ENCODE measurements around the gene RALGAPA1. TPM values are rescaled to one million over a fixed set of nuclear protein-coding genes. Genes with fewer than 3 reads are reported as not detected.

Gene RALGAPA1
- total and polyA plus RNA-seq, 2 of the 13 experiments (the other 11 are each of a cell fraction or from before 2014, with no cell fraction given), result 65.0 to 89.2 TPM

- TF ChIP-seq ZNF30 (CRISPR knock-in tag; IDR thresholded peaks at IDR 0.05), result no peak
- TF ChIP-seq ZSCAN5A (CRISPR knock-in tag; IDR thresholded peaks at IDR 0.05; ENCODE audit: borderline replicate concordance), result peak; percentile 88; the same call in 1 of the 2 replicates
- no peak for TF ChIP-seq SRF (IDR thresholded peaks at IDR 0.05; ENCODE audit: low read depth, low read length)
- TF ChIP-seq HNF1B (CRISPR knock-in tag; IDR thresholded peaks at IDR 0.05), result no peak
- TF ChIP-seq MLX (CRISPR knock-in tag; IDR thresholded peaks at IDR 0.05), result peak; percentile 87
- no peak for TF ChIP-seq POLR2AphosphoS5 (IDR thresholded peaks at IDR 0.05; ENCODE audit: low read depth, low read length)
- TF ChIP-seq SRY (CRISPR knock-in tag; IDR thresholded peaks at IDR 0.05), result no peak
- TF ChIP-seq ZNF121 (CRISPR knock-in tag; IDR thresholded peaks at IDR 0.05), result no peak
- TF ChIP-seq NCOA5 (CRISPR knock-in tag; IDR thresholded peaks at IDR 0.05), result no peak
- TF ChIP-seq TFDP2 (CRISPR knock-in tag; IDR thresholded peaks at IDR 0.05), result peak; percentile 60; the same call in 1 of the 2 replicates
- peak; percentile 99 for TF ChIP-seq GATAD2A (CRISPR knock-in tag; IDR thresholded peaks at IDR 0.05)
- TF ChIP-seq ZHX1 (CRISPR knock-in tag; IDR thresholded peaks at IDR 0.05; ENCODE audit: low read depth), result no peak
- TF ChIP-seq ZNF598 (CRISPR knock-in tag; IDR thresholded peaks at IDR 0.05; ENCODE audit: borderline replicate concordance), result no peak
- no peak for TF ChIP-seq EED (CRISPR knock-in tag; IDR thresholded peaks at IDR 0.05)
- TF ChIP-seq ZNF414 (CRISPR knock-in tag; IDR thresholded peaks at IDR 0.05), result no peak
- TF ChIP-seq ZSCAN29 (CRISPR knock-in tag; conservative IDR thresholded peaks at IDR 0.05), result no peak
- TF ChIP-seq ELF3 (CRISPR knock-in tag; IDR thresholded peaks at IDR 0.05), result peak; percentile 99
- no peak for TF ChIP-seq ZNF776 (CRISPR knock-in tag; IDR thresholded peaks at IDR 0.05)
- TF ChIP-seq THAP7 (CRISPR knock-in tag; IDR thresholded peaks at IDR 0.05), result no peak
- no peak for TF ChIP-seq SPEN (CRISPR knock-in tag; IDR thresholded peaks at IDR 0.05; ENCODE audit: low read depth)
These were observed 2.8 kb downstream of the RALGAPA1 start (continued) for GRCh38 chr14:35806006-35806907.
